ENCODE results near the gene EYA4.

GRCh38 chr6:133388731-133389130, 147.6 kb downstream of the EYA4 start:
- TF ChIP-seq CTCF (IDR thresholded peaks at IDR 0.05) = no peak
- no peak for TF ChIP-seq POLR2A (IDR thresholded peaks at IDR 0.05)
- no peak for TF ChIP-seq EP300 (IDR thresholded peaks at IDR 0.05)
